Measurements from ENCODE around the gene IRF4.

DNA sequence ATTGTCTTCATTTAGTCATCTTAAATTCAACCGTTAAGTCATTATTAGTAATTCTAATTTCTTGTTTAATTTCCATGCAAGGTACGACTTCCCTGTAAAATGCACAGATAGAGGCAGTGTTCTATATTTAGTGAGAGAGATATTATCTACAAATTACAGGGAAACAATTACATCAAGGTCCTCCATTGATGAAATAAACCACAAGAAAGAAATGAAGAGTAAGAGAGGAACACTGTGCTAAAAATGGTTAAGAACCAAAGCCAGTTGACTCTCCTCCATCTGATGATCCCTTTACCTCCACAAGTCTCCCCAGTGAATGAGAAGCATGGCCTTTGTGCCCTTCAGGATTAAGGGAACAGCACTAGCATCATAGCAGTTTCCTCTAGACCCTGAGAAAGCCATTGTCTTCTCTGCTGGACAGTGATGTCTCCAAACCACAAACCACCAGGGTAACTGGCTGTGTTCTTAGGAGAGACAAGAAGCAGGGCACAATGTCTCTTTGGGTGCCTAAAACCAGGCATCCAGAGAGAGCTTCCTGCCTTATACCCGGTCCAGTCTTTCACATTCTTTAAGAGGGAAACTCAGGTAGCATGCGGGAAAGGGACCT is 38.1 kb downstream of the IRF4 start:
- TF ChIP-seq, protein P1, sequence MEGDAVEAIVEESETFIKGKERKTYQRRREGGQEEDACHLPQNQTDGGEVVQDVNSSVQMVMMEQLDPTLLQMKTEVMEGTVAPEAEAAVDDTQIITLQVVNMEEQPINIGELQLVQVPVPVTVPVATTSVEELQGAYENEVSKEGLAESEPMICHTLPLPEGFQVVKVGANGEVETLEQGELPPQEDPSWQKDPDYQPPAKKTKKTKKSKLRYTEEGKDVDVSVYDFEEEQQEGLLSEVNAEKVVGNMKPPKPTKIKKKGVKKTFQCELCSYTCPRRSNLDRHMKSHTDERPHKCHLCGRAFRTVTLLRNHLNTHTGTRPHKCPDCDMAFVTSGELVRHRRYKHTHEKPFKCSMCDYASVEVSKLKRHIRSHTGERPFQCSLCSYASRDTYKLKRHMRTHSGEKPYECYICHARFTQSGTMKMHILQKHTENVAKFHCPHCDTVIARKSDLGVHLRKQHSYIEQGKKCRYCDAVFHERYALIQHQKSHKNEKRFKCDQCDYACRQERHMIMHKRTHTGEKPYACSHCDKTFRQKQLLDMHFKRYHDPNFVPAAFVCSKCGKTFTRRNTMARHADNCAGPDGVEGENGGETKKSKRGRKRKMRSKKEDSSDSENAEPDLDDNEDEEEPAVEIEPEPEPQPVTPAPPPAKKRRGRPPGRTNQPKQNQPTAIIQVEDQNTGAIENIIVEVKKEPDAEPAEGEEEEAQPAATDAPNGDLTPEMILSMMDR (IDR thresholded peaks at IDR 0.05), result no peak
- TF ChIP-seq SIN3A (IDR thresholded peaks at IDR 0.05; ENCODE audit: borderline replicate concordance, insufficient read depth, low read depth, low read length), result no peak
- TF ChIP-seq, protein P2, sequence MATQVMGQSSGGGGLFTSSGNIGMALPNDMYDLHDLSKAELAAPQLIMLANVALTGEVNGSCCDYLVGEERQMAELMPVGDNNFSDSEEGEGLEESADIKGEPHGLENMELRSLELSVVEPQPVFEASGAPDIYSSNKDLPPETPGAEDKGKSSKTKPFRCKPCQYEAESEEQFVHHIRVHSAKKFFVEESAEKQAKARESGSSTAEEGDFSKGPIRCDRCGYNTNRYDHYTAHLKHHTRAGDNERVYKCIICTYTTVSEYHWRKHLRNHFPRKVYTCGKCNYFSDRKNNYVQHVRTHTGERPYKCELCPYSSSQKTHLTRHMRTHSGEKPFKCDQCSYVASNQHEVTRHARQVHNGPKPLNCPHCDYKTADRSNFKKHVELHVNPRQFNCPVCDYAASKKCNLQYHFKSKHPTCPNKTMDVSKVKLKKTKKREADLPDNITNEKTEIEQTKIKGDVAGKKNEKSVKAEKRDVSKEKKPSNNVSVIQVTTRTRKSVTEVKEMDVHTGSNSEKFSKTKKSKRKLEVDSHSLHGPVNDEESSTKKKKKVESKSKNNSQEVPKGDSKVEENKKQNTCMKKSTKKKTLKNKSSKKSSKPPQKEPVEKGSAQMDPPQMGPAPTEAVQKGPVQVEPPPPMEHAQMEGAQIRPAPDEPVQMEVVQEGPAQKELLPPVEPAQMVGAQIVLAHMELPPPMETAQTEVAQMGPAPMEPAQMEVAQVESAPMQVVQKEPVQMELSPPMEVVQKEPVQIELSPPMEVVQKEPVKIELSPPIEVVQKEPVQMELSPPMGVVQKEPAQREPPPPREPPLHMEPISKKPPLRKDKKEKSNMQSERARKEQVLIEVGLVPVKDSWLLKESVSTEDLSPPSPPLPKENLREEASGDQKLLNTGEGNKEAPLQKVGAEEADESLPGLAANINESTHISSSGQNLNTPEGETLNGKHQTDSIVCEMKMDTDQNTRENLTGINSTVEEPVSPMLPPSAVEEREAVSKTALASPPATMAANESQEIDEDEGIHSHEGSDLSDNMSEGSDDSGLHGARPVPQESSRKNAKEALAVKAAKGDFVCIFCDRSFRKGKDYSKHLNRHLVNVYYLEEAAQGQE (IDR thresholded peaks at IDR 0.05; ENCODE audit: insufficient read depth in 1 of 2, low read depth in 2 of 2, low read length in 1 of 2), result no peak
- TF ChIP-seq POLR2AphosphoS5 (IDR thresholded peaks at IDR 0.05; ENCODE audit: low read depth, low read length), result no peak

Measured in Panc1 (cell line).